ENCODE measurements around the gene AGAP2. TPM values are rescaled to one million over a fixed set of nuclear protein-coding genes. Genes with fewer than 3 reads are reported as not detected.

Gene AGAP2
- total RNA-seq, 1 donor from 2014 or later: 0.29 TPM

- no peaks in the 10 kb centered on the region for H3K9me3 Mint-ChIP-seq (ENCODE audit: low read depth)
- H3K4me3 Mint-ChIP-seq (ENCODE audit: low read depth): peak overlapping the region; percentile 60
- H3K4me1 Mint-ChIP-seq (ENCODE audit: low read depth): peaks cover 10% of the 10 kb centered on the region
- no peak overlapping the region for H3K27ac Mint-ChIP-seq
- TF ChIP-seq CTCF (IDR thresholded peaks at IDR 0.05; ENCODE audit: unreplicated experiment): no peak
- peaks cover 63% of the 10 kb centered on the region for H3K27me3 Mint-ChIP-seq
- no peak for DNase-seq (ENCODE audit: low spot score, unreplicated experiment)
- peaks cover 8% of the 10 kb centered on the region for H3K36me3 Mint-ChIP-seq (ENCODE audit: insufficient read depth)
These were observed 26.1 kb upstream of the AGAP2 start for GRCh38 chr12:57764662-57765002.

- Mint-ChIP-seq H3K4me1 (ENCODE audit: low read depth) (peaks cover 10% of the 10 kb centered on the region), H3K4me3 (ENCODE audit: low read depth) (peak overlapping the region; percentile 60), H3K36me3 (ENCODE audit: insufficient read depth) (peaks cover 10% of the 10 kb centered on the region), H3K27me3 (peaks cover 63% of the 10 kb centered on the region), H3K27ac (no peak overlapping the region), H3K9me3 (ENCODE audit: low read depth) (no peaks in the 10 kb centered on the region)
- TF ChIP-seq CTCF (IDR thresholded peaks at IDR 0.05; ENCODE audit: unreplicated experiment): no peak
- no peak for DNase-seq (ENCODE audit: low spot score, unreplicated experiment)
These were observed 25.5 kb upstream of the AGAP2 start for GRCh38 chr12:57763881-57764661.

GRCh38 chr12:57762463-57762862 is 23.9 kb upstream of the AGAP2 start:
- peaks cover 52% of the 10 kb centered on the region for H3K27me3 Mint-ChIP-seq
- H3K4me1 Mint-ChIP-seq (ENCODE audit: low read depth): peaks cover 10% of the 10 kb centered on the region
- H3K36me3 Mint-ChIP-seq (ENCODE audit: insufficient read depth): peaks cover 13% of the 10 kb centered on the region
- H3K4me3 Mint-ChIP-seq (ENCODE audit: low read depth): no peak overlapping the region
- no peak overlapping the region for H3K27ac Mint-ChIP-seq
- no peaks in the 10 kb centered on the region for H3K9me3 Mint-ChIP-seq (ENCODE audit: low read depth)
- no peak for DNase-seq (ENCODE audit: low spot score, unreplicated experiment)
- no peak for TF ChIP-seq CTCF (IDR thresholded peaks at IDR 0.05; ENCODE audit: unreplicated experiment)

GRCh38 chr12:57761391-57761998 is 23.0 kb upstream of the AGAP2 start:
- Mint-ChIP-seq H3K9me3 (ENCODE audit: low read depth) (no peaks in the 10 kb centered on the region), H3K36me3 (ENCODE audit: insufficient read depth) (peaks cover 17% of the 10 kb centered on the region), H3K4me1 (ENCODE audit: low read depth) (peaks cover 12% of the 10 kb centered on the region), H3K4me3 (ENCODE audit: low read depth) (no peak overlapping the region), H3K27me3 (peaks cover 43% of the 10 kb centered on the region), H3K27ac (no peak overlapping the region)
- no peak for DNase-seq (ENCODE audit: low spot score, unreplicated experiment)
- TF ChIP-seq CTCF (IDR thresholded peaks at IDR 0.05; ENCODE audit: unreplicated experiment): no peak

- TF ChIP-seq CTCF (IDR thresholded peaks at IDR 0.05; ENCODE audit: unreplicated experiment): no peak
- peaks cover 17% of the 10 kb centered on the region for H3K36me3 Mint-ChIP-seq (ENCODE audit: insufficient read depth)
- no peak for DNase-seq (ENCODE audit: low spot score, unreplicated experiment)
- no peak overlapping the region for H3K4me3 Mint-ChIP-seq (ENCODE audit: low read depth)
- no peak overlapping the region for H3K27ac Mint-ChIP-seq
- H3K9me3 Mint-ChIP-seq (ENCODE audit: low read depth): no peaks in the 10 kb centered on the region
- peaks cover 12% of the 10 kb centered on the region for H3K4me1 Mint-ChIP-seq (ENCODE audit: low read depth)
- peaks cover 33% of the 10 kb centered on the region for H3K27me3 Mint-ChIP-seq
These were observed 21.9 kb upstream of the AGAP2 start for GRCh38 chr12:57760347-57760982.

All from progenitor cell of endocrine pancreas (in vitro differentiated cells).